KOPT-K1 (cell line): ENCODE data around the gene SSBP2.
A peak's percentile ranks its signal among the peaks of the same experiment; 100 is the strongest.
"Not testable (repeated sequence)": the region's sequence is repeated elsewhere in the genome, so short reads cannot be mapped to it uniquely, and the experiment has no call there.

Experiments
- H3K27ac ChIP-seq: fragments of 200-600 bp; sonication (generic); 2 replicates; pipeline ENCODE4 v1.5.1; 2016; ENCODE audit warnings: antibody characterized with exemption, mild to moderate bottlenecking, low read depth, low read length; ENCODE audit not compliant: poor library complexity, severe bottlenecking
- H3K36me3 ChIP-seq: fragments of 200-600 bp; sonication (generic); 2 replicates; pipeline ENCODE4 v1.5.1; 2017; ENCODE audit warnings: antibody characterized with exemption, mild to moderate bottlenecking, low read length, moderate library complexity; ENCODE audit not compliant: insufficient read depth
- H3K9me3 ChIP-seq: fragments of 200-600 bp; sonication (generic); 2 replicates; pipeline ENCODE4 v1.5.1; 2017; ENCODE audit warnings: antibody characterized with exemption, low read length, mild to moderate bottlenecking; ENCODE audit not compliant: insufficient read depth, poor library complexity, severe bottlenecking

Gene SSBP2

DNA sequence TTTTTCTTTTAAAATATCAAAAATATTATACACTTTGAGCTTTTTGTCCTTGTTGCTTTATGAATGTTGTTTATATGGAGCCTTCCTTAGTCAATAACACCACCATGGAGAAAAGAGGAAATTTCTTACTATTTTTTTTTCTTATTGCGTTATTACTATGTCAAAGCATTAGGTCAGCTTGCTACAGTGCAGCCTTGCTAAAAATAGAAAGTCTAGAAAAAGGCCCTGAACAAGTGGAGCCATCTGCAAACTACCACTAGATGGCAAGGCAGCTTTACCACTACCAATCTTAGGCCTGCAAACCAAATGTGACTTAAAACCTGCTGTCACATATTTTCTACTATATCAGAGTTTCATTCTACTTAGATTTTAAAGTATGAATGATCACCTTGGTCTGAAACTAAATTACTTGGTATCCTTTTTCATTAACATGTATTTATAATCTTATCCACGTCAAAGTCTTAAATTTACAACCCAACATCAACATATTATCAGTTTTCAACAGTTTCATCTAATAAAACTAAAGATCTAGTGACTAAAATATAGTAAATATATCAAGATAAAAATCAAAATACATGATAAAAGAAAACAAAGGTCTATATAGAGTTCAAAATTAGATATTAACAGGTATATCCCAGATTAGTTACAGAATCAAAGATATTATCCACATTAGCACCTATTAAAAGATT lies 243.9 kb downstream of the SSBP2 start:
- Histone ChIP-seq H3K9me3 (no peaks in the 10 kb centered on the region), H3K36me3 (peaks cover 2% of the 10 kb centered on the region; the same call in 1 of the 2 replicates), H3K27ac (peak overlapping the region; percentile 2)

DNA sequence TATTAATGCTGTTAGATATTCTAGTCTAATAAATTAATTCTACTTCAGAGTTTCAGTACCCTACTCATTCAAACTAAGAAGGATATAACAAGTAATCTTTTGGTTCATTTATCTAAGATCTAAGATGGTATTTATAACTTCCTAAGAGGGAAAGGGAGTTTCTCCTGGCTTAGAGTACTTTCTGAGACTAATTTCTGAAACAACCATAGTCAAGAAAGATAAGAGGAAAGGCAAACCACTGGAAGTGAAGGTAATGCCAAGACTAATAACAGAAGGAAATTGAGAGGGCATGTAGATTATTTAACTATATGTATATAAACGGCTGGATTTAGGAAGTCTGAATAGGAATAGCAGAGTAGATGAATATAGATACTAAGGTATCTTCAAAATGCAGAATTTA lies 244.5 kb downstream of the SSBP2 start:
- Histone ChIP-seq H3K9me3 (no peaks in the 10 kb centered on the region), H3K36me3 (peaks cover 6% of the 10 kb centered on the region; the same call in 1 of the 2 replicates), H3K27ac (no peak overlapping the region)

- Histone ChIP-seq H3K9me3 (no peaks in the 10 kb centered on the region), H3K36me3 (peaks cover 6% of the 10 kb centered on the region; the same call in 1 of the 2 replicates), H3K27ac (no peak overlapping the region)
Measured at GRCh38 chr5:81505672-81506071, 245.2 kb downstream of the SSBP2 start.

GRCh38 chr5:81503602-81504001 lies 247.3 kb downstream of the SSBP2 start:
- not testable (repeated sequence) for H3K36me3 ChIP-seq, H3K27ac ChIP-seq, H3K9me3 ChIP-seq

DNA sequence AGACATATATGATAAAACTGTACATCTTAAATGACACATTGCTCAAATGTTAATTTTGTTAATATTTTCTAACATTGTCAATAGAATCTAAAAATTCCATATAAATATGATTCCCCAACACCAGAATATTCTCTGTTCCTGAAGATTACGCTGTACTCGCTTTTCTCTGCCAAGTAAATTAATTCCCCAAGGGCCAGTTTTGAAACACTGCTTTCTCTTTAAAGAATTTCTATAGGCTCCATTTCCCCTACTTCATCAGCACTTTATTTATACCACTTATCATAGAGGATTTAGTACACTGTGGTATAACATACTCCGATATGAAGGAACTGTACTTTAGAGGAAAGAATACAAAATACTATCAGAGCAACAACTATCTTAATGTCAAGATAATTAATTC lies 255.6 kb downstream of the SSBP2 start:
- H3K9me3 ChIP-seq: no peaks in the 10 kb centered on the region
- H3K27ac ChIP-seq: no peak overlapping the region
- no peaks in the 10 kb centered on the region for H3K36me3 ChIP-seq

DNA sequence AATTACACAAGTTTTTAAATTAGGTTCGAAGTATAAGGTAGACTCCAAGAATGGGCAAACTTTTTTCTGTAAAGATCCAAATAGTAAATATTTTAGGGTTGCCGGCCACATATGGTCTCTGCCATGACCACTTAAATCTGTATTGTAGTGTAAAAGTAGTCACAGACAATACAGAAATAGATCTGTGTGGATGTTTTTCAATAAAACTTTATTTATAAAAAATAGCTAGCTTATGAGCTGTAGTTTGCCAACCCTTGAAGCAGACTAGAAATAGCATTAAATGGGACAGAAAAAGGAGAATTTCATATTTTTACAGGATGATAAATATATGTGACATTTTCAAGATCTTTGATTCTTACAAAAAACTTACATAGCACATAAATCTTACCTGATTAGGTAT lies 262.0 kb downstream of the SSBP2 start:
- peaks cover 11% of the 10 kb centered on the region; the same call in 1 of the 2 replicates for H3K36me3 ChIP-seq
- H3K9me3 ChIP-seq: no peaks in the 10 kb centered on the region
- no peak overlapping the region for H3K27ac ChIP-seq

- H3K36me3 ChIP-seq: peaks cover 21% of the 10 kb centered on the region
- H3K27ac ChIP-seq: no peak overlapping the region
- no peaks in the 10 kb centered on the region for H3K9me3 ChIP-seq
Measured at GRCh38 chr5:81486711-81487110, 264.2 kb downstream of the SSBP2 start.

DNA sequence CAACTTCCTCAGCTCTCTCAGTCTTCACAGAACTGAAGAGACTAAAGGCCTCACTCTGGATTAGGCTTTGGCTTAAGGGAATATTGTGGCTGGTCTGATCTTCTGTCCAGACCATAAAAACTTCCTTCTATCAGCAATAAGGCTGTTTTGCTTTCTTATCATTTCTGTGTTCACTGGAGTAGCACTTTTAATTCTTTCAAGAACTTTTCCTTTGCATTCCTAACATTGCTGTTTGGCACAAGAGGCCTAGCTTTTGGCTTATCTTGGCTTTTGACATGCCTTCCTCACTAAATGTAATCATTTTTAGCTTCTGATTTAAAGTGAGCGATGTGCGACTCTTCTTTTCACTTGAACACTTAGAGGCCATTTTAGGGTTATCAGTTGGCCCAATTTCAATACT lies 268.3 kb downstream of the SSBP2 start:
- peaks cover 15% of the 10 kb centered on the region for H3K36me3 ChIP-seq
- H3K27ac ChIP-seq: no peak overlapping the region
- H3K9me3 ChIP-seq: no peaks in the 10 kb centered on the region

DNA sequence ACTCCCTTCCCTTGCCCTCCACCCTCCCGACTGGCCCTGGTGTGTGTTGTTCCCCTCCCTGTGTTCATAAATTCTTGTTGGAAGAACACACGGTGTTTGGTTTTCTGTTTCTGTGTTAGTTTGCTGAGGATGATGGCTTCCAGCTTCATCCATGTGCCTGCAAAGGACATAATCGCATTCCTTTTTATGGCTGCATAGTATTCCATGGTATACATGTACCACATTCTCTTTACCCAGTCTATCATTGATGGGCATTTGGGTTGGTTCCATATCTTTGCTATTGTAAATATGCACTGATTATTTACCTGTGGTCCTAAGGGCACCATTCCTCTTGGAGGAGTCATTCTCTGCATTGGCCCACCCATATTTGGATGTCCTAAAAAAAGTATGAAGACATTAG lies 277.5 kb downstream of the SSBP2 start:
- not testable (repeated sequence) for H3K27ac ChIP-seq, H3K9me3 ChIP-seq
- H3K36me3 ChIP-seq: peaks cover 41% of the 10 kb centered on the region

GRCh38 chr5:81469676-81470075 lies 281.2 kb downstream of the SSBP2 start:
- Histone ChIP-seq H3K36me3 (peaks cover 61% of the 10 kb centered on the region), H3K9me3 (peaks cover 7% of the 10 kb centered on the region), H3K27ac (no peak overlapping the region)

DNA sequence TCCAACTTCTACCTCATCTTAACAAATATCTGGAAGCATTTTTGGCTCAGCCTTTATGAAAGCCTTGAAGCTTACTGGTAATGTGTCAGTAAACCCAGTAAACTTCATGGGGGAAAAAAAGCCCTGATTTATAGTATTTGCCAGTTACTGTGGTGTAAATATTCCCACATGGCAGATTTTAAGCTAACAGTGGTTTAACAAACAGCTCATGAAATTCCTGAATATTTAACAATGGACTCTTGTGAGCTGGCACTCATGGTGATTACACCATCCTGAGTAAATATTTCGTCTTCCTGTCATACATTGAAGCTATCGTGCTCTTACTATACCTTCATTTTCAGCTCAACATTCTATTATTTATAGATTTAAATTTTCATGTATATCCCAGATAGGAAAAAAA lies 300.0 kb downstream of the SSBP2 start:
- peaks cover 32% of the 10 kb centered on the region for H3K36me3 ChIP-seq
- no peaks in the 10 kb centered on the region for H3K9me3 ChIP-seq
- H3K27ac ChIP-seq: no peak overlapping the region

- no peaks in the 10 kb centered on the region for H3K9me3 ChIP-seq
- H3K36me3 ChIP-seq: peaks cover 19% of the 10 kb centered on the region
- no peak overlapping the region for H3K27ac ChIP-seq
Measured at GRCh38 chr5:81435023-81435422, 315.9 kb downstream of the SSBP2 start.

DNA sequence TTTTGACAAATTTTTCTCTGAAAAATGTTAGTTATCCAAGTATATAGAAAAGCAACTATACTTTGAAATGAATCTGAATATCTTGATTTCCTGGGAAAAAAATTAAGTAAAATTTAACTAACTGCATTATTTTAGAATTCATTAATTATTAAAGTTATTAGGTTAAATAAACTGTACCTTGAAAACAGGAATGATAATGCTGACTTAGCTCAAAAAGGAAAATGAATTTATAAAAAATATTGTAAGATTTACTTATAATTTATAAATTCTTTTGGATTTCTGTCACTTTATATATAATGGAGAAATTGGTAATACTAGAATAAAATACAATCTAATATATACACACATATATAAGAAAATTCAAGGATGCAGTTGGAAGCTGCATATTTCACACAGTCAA lies 320.9 kb downstream of the SSBP2 start:
- Histone ChIP-seq H3K9me3 (no peaks in the 10 kb centered on the region), H3K36me3 (peaks cover 34% of the 10 kb centered on the region), H3K27ac (no peak overlapping the region)

DNA sequence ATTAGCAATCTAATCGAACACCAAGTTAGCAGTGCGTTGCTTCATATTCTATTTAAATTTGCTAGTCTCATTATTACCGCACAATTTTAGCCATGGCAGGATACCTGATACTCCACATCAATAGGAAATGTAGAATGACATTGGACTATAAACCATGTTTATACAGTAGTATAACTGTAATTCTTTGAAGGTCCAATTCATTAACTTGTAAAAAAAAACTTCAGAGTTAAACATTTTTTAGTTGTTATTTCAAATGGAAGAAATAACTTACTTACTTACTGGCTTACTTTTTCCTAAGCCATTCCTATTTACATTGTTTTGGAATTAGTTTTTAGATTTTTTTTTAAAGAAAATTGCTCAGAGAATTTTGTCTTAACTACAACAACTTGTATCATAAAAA lies 321.5 kb downstream of the SSBP2 start:
- peaks cover 27% of the 10 kb centered on the region for H3K36me3 ChIP-seq
- H3K9me3 ChIP-seq: no peaks in the 10 kb centered on the region
- no peak overlapping the region for H3K27ac ChIP-seq

- peaks cover 22% of the 10 kb centered on the region for H3K36me3 ChIP-seq
- no peak overlapping the region for H3K27ac ChIP-seq
- no peaks in the 10 kb centered on the region for H3K9me3 ChIP-seq
Measured at GRCh38 chr5:81428861-81429260, 322.0 kb downstream of the SSBP2 start.

DNA sequence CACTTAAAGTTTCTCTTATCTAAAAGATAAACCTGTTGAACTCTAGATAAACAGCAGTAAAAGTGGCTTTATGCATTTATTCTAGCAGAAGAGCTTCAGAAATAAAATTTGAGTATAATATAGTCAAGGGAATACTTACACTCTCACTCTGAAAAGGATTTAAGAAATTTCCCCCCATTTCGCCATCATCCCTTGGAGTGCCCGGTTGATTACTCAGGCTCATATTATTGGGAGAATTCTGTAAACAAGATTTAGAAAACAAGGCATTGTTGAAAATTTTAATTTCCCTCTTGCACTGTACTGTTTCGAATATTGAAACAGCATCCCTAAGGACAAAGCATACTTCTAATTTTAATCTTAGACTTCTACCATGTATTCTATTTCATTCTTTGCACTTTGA lies 322.5 kb downstream of the SSBP2 start:
- no peak overlapping the region for H3K27ac ChIP-seq
- H3K36me3 ChIP-seq: peaks cover 19% of the 10 kb centered on the region
- no peaks in the 10 kb centered on the region for H3K9me3 ChIP-seq
